HG03108 (cell line): ENCODE results near the gene MBTD1.
A peak's percentile ranks its signal among the peaks of the same experiment; 100 is the strongest.
"Not testable (repeated sequence)": the region's sequence is repeated elsewhere in the genome, so short reads cannot be mapped to it uniquely, and the experiment has no call there.

Experiments used
- ATAC-seq: cut with Tn5 transposase; IDR thresholded peaks from one replicate; pipeline ENCODE4 v1.9.1; 2021; ENCODE audit warnings: moderate library complexity; ENCODE audit not compliant: unreplicated experiment

MBTD1 gene

DNA sequence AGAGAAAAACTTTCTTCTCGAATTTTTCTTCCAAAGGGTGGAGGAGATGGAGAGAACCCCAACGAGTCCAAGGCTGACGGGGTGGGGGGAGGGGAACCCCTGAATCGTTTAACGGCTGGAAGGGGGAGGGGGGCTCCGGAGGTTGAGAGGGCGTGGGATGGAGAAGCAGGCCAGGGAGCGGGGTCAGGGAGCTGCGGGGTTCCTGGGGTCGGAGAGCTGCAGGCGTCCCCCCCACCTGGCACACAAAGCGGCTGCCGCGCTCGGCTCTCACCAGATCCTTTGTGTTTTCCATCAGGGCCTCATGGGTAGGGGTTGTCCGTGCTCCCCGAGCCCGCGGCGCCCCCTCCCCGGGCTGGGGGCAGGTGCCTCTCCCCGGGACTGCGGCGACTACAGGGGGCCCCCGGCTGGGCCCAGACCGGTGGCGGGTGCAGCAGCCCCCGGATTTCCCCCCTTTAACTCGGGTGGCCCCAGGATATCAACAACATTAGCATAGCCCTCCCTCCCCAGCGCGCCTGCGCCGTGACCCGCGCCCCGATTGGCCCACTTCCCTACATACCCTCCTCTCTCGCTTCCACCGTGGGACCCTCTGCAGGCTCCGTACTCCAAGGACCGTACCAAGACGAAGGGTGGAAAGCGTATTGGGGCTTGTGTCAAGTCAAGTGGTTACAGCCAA is at the start of gene MBTD1:
Gene MBTD1, minus strand, starts transcription at position 486 of the 673 bp plus-strand sequence. CDS start 34,888 bp downstream, outside the sequence.
- peak; percentile 73 for ATAC-seq

DNA sequence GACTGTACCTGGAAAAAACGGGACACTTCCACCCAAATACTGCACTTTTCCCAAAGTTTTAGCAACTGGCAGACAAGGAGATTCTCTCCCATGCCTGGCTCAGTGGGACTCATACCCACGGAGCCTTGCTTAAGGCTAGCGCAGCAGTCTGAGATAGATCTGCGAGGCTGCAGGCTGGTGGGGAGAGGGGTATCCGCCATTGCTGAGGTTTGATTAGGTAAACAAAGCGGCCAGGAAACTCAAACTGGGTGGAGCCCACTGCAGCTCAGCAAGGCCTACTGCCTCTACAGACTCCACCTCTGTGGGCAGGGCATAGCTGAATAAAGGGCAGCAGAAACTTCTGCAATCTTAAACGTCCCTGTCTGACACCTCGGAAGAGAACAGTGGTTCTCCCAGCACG is 45.3 kb upstream of the MBTD1 start:
- no peak for ATAC-seq

DNA sequence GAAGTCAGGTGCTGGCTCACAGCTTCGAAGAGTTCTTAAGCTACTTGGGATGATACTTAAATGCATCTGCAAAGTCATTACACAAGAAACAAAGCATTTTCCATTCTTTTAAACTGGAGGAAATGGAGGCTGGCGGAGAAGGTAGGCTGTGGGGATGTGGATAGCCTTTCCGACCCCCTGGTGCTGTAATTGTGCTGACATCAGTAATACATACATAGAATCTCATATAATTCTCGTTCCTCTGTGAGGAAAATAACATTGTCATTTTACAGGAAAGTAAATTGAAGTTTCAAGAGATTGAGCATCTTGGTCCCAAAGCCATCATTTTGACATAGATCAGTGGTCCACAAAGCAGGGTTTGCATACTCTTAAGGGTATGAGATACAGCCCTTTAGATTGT is 40.0 kb upstream of the MBTD1 start:
- ATAC-seq, result no peak

DNA sequence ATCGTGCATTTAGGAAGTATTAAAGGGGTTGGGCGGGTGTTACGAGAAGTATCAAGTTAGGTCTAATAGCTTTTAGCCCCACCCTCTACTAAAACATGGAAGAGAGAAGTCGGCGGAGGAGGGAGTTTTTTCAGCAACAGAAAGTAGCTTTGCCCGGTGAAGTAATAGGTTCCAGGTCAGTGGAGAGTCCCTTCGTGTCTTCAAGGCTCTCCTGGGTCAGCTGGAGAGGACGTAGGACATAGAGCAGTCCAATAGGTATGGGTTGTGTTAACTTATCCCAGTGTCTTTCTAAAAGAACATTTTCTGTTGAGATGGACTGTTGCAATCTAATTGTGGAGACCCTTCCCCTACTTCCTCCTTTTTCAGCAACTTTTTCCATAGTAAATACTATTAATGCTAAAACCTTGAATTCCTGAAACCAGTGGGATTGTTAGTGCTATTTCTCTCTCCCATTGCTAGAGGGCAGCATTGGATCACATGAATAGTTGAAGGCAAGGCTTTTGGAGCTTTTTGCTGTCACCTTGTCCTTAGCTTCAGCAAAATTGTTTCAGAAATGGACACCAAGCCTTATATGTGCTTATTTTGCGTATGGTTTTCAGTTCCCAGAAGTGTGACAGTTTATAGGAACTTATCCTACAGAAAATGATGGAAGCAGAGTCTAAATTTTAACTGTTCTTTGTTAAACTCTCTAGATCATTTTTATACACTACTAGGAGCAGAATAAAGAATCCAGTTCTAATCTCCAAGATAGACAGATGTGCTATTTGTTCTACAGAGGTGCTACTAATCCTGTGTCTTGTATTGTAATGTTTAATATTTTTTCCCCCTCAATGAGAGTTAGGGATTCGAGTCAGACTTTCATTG is 38.9 kb upstream of the MBTD1 start:
- no peak for ATAC-seq

DNA sequence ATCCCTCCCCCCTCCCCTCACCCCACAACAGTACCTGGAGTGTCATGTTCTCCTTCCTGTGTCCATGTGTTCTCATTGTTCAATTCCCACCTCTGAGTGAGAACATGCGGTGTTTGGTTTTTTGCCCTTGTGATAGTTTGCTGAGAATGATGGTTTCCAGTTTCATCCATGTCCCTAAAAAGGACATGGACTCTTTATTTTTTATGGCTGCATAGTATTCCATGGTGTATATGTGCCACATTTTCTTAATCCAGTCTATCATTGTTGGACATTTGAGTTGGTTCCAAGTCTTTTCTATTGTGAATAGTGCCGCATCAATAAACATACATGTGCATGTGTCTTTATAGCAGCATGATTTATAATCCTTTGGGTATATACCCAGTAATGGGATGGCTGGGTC is 34.5 kb upstream of the MBTD1 start:
- not testable (repeated sequence) for ATAC-seq

DNA sequence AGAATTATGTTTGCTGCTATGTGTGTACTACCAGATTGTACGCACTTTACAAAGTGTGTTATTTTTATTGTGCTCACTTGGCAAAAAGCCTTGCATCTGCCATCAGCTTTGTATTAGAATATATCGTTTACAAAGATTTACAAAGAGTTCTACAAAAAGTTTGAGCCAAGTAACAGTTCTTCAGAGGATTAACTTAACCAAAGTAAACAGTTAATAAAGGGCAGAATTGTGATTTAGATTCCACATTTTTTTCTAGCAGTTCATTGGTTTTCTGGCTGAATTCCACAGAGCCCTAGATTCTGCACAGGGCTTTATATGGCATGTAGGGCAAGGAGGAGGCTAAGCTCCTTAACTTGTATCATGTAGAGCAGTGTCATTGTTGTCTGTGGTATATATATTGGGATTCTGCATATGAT is 29.9 kb upstream of the MBTD1 start:
- ATAC-seq, result no peak

DNA sequence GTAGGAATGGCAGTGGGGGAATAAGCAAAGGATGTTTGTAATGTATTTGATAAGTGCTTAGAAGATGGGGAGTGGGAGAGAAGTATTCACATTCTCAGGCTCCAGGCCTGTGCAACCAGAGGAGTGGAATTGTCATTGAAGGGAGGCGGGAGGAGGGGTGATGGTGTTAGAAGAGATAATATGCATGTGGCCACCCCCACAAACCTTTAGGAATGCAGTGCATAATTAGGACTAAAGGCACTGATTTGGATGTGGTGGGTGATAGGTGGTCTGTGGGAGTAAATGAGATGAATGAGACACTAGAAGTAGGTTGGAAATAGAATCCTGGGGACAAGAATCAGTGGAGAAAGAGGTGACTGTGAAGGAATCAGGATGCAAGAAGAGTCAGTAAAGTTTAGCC is 27.6 kb upstream of the MBTD1 start:
- ATAC-seq, result no peak

DNA sequence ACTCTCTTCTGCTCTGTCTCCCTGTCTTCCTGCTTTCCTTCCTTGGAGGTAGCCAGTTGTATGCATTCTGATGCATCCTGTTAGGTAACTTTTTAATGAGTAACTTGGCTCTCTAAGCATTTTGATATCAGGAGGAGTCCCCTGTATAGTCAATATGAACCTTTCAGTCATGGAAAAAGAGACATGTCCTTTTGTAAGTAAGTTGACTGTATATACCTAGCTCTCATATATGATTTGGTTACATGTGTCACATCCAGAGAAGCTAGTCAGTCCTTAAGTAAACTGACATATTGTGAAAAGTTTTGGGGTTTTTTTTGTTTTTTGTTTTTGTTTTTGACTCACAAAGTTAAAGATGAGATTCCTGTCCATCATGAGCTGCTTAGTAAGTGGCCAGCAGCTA is 19.3 kb upstream of the MBTD1 start:
- no peak for ATAC-seq

DNA sequence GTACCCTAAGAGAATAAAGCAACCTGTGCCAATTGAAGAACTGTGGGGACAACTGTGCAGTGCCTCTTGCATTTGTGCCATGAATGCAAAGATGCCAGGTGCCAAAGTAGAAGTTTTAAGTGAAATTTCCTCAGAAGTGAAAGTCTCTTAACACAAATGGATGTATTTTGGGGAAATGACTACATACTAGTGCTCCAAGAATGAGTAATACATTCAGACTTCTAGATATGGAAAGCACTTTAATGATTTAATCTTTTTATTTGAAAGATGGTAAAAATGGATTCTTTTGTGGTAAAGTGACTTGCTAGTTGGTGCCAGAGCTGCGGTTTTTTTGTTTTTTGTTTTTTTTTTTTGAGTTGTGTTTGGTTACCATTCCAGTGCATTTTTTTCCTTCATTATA is 15.5 kb upstream of the MBTD1 start:
- ATAC-seq, result no peak

DNA sequence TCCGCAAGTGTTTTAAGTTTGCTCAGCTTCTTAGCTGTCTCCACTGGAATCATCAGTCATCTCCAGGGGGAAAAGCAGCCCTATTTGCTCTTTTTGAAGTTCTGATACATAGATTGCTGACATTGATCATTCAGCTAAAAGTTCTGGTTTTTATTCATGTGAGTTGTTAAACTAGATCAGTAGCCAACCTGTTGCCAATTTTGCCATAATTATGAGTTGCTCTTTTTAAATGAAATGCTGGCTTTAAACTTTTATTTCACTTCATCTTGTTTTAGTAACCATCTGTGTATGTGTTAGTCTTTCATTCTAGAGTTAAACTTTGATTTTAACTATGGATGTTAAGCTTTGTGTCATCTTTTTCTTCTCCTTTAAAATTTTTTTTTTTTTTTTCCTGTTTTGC is 13.0 kb upstream of the MBTD1 start:
- ATAC-seq, result no peak

DNA sequence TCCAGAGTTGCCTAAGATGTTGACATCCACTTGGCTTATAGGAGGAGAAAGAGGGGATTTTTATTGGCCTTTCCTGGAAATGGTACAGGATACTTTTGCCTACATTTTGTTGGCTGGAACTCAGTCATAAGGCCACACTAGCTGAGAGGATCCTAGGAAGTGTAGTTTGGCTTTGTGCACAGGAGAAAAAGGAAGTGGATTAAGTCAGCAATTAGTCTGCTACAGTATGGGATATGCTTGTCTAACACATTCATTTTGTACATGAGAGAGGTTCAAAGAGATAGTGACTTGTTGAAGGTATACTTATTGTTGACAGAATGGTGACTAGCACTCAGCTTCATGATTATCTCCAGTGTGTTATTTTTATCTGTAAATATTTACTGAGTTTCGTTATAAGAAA is 10.8 kb upstream of the MBTD1 start:
- no peak for ATAC-seq

DNA sequence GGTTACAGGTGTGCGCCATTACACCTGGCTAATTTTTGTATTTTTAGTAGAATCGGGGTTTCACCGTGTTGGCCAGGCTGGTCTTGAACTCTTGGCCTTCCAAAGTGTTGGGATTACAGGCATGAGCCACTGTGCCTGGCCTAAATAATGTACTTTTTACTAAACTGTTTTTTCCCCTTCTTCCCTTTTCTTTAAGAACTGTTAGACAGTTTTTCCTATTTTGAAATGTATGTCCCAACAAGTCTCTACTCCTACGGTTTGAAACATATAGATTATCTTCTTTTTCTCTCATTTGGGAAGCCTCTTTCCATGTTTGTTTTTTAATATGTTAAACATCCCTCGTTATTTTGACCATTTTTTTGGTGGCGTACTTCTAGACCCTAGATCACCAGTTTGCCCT is 10.1 kb upstream of the MBTD1 start:
- ATAC-seq, result no peak

DNA sequence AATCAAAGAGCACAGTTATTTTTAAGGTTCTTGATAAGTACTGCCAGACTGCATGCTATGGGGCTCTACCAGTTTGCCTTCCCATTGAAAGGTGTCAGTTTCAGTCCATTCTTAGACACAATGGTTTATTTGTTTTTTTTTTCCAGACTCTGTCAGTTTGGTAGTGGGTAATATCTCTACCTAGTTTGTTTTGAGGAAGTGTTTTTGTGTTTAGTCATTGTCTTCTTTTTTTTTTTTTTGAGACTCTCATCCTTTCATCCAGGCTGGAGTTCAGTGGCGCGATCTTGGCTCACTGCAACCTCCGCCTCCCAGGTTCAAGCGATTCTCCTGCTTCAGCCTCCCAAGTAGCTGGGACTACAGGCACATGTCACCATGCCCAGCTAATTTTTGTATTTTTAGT is 4.6 kb upstream of the MBTD1 start:
- not testable (repeated sequence) for ATAC-seq

DNA sequence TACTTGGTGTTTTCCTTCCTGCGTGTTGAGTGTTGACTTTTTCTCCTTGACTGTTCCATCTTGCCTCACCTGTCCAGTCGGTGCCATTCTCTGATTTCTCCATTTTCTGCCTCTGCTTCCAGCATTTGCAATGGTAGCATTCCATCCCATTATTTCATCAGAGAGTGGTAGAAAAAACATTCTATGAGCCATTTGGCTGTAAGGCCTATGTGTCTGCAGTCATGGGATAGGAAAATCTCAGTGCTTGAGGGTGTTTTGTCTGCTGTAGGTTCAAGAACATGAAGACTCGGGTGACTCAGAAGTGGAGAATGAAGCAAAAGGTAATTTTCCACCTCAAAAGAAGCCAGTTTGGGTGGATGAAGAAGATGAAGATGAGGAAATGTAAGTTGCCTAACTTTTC is 3.2 kb upstream of the MBTD1 start:
- no peak for ATAC-seq

DNA sequence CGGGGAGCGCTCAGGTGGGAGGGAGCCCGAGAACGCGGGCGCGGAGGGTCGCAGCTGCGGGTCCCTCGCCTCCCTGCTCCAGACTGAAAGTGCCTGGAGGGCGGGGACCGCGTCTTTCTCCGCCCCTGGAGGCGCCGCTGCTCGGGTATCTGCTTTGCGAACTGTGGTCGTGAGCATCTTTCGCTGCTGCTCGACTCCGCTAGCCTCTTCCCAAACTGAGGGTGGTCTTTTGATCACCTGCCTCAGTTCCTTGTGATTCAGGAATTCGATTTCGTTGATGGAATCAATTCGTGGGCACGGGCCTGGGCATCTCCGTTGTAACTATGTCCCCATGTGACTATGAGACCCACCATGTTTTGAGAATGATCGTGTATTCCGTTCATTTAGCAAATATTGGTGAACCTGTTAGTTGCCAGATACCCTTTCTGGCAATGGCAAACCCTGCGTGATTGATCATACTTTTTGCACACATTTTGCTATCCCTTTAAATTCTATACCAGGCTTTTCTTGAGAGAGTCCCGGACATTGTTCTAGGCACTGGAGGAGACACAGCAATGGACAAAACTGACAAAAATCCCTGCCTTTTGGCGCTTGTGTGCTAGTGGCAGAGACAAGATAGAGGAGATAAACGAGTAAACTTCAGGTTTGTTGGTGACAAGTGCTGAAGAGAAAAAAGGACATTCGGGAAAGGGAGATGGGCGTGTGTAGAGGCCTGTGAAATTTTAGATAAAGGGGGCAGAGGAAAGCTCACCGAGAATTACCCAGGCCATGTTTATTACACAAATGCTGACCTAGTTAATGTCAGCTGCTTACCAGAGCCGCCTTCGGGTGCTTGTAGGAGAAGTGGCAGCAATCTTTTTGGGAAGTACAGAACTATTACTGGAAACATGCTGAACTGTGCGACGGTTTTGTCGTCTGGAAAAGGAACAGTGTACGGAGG is 1.4 kb upstream of the MBTD1 start:
- no peak for ATAC-seq

DNA sequence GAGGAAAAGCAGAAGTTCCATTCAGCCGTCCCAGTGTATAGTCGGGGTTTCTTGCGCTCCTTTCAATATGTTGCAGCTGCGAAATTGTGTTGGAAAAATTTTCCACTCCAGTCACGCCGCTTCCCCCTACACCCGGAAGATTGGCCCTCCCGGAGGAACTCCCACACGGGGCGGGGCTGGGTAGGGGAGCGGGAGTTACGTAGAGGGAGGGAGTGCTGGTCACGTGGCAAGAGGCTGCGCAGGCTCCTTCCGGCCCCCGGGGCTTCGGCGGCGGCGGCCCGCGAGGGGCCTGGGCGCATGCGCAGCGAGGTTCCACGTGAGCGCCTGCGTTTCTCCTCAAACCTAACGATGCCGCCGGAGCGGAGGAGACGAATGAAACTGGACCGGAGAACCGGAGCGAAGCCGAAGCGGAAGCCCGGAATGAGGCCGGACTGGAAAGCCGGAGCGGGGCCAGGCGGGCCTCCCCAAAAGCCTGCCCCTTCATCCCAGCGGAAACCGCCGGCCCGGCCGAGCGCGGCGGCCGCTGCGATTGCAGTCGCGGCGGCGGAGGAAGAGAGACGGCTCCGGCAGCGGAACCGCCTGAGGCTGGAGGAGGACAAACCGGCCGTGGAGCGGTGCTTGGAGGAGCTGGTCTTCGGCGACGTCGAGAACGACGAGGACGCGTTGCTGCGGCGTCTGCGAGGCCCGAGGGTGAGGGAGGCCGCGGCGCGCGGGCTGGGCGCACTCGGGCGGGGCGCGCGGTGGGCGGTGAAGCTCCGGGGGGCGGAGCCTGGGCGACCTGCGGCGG is 581 bp upstream of the MBTD1 start, which contains the start of gene UTP18:
Gene UTP18, plus strand, starts transcription at position 310 of the 787 bp plus-strand sequence. Its CDS starts 39 bp downstream, at position 349.
- ATAC-seq, result peak; percentile 66

DNA sequence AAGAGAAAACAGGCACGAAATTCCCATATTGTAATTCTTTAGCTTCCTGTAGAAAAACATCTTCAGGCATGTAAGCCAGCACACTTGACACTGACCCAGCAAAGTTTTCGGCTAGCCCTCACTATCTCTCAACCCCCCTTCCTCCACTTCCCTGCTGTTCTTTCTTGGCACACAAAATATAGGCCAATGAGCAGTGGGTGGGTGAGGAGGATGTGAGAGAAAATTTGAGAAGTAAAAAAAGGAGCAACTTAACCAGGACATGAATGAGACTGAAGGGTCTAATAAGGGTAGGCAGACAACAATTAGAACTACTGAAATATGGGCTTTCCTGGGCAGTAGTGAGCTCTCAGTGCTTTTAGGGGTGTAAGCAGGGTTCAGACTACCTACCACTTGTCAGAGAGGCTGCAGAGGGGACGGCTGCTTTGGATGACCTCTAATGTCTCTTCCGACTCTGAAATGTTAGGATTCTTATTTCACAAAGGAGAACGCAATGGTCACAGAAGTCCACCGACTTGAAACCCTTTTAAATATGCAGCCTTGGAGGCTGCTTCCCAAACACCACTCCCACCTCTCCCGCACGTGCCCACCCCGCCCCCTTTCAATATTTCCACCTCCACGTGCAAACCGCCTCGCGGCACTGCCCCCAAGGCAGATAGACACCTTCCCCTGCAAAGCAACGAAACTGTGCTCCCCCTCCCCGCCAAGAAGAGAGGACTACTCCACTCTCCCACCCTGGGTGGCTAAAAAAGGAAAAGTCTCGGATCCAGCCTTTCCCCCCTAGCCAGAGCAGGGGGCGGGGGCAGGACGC is 889 bp downstream of the MBTD1 start:
- no peak for ATAC-seq

DNA sequence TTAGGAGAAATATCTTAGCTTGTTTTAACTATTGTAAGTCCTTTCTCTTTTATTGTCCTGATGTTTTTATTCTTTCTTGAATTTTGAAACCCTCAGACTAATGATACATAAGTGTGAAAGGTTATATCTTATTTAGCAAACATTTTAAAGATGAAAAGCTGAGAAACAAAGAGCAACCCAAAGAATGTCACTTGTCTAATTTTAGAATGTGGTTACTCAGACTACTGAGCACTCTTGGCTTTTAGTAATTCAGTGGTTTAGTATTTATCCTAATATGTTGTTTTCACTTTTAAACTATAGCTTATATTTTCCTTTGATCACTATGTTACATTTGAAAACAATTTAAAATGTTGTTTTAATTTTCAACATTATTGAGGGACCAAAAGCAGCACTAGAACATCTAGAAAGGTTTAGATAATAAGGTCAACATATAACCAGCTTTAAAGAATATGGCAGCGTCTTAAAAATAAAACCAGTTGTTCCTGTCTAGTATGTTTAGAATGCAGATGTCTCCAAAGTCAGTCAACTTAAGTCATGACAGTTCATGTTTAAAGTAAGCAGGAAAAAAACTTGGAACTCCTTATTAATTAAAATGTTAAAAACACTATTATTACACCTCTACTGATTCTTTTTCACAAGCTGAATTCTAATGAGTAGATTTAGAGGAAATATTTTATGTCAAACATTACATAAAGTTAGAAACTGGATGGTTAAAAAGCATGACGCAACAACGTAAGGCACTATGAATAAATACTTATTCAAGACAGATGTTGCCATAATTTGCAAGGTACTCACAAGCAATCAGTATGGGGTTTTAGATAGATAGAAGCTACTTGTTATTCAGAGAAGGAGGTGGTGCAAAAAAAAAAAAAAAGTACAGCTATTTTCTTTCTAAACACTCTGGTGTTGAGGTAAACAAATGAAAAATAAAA is 2.4 kb downstream of the MBTD1 start:
- ATAC-seq, result no peak
